ENCODE measurements around the gene AFAP1L1.

AFAP1L1 gene

DNA sequence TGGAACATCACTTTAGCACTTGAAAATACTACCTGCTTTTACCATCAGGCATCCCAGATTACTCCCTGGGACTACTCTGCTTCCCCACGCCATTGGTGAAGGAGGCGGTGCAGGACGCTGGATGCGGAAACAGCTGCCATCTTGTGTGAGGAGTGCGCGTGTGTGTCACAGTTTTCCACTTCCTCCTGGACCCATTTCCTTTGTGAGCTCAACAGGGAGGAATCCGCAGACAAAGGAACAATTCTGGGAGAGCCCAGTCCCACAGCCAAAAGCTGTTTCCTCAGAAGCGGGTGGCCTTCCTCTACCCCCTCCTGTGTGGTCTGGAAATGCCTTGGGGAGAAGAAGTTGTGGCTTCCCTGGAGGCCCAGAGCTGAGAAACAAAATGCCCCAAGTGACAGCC is 16.8 kb downstream of the AFAP1L1 start:
- DNase-seq: no peak

- no peak for DNase-seq
These were observed 17.6 kb downstream of the AFAP1L1 start for GRCh38 chr5:149289301-149289700.

DNA sequence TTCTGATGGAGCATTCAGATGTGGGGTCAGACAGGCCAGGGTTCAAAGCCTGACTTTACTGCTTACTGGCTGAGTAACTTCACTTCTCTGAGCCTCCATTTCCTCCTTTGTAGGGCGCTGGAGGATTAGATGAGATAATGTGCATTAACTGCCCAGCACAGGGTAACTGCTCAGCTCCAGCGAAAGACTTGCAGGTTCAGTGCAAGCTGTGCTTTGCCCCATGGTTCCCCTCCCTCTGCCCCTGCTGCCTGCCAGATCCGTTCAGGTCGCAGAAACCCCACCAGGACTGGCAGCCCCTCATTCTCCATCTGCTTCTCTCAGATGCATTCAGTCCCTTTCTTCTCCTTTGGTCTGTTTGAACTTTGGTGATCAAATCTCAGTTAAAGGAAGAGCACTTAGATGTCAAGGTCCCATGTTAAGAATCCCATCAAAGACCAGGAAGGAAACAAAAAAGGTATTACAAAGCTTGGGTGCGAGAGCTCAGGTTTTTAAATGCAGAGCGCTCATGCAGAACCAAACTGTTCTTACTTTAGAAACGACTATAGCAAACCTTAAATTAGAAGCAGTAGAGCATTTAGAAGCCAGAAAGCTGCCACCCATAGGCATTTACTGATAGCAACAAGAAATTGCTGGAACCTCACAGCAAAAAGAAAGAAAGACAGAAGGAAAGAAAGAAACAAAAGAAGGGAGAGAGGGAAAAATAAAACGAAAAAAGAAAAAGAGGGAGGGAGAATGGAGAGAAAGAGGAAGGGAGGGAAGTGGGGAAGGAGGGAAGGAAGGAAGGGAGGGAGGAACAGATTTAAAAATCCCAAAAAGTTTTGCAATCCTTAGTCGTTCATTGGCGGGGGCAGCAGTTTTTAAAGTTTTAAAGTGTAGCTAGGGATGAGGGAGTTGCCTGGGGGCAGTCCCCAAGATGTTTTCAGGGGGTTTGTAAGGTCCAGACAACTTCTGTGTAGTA is 23.5 kb downstream of the AFAP1L1 start:
- no peak for DNase-seq

GRCh38 chr5:149297340-149298025 is 25.8 kb downstream of the AFAP1L1 start:
- no peak for DNase-seq

GRCh38 chr5:149298163-149298562 is 26.5 kb downstream of the AFAP1L1 start:
- no peak for DNase-seq

DNA sequence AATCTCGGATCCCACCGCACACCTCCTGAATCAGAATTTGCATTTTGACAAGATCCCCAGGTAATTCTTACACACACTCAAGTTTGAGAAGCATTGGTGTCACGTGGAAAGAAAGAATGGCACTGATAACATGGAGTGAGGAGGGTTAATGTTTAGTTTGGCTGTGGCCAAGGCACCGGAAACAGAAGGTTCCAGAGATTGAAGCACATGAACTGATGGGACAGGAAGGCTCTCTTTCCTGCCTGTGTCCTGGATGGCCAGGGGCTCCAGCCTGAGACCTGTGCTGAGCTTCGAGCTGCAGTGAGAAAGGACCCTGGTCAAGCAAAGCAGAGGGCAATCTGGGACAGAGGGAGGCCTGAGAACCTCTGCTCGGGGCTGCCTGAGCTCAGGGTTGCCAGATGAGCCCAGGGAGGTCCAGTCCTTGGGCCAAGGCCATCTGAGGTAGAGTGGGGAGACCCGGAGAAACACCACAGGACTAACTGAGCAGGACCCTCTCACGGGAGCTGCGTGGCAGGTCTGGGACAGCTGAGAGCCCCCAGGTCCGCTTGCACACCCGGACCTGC is 27.3 kb downstream of the AFAP1L1 start:
- no peak for DNase-seq

GRCh38 chr5:149299451-149300054 is 27.9 kb downstream of the AFAP1L1 start:
- no peak for DNase-seq

DNA sequence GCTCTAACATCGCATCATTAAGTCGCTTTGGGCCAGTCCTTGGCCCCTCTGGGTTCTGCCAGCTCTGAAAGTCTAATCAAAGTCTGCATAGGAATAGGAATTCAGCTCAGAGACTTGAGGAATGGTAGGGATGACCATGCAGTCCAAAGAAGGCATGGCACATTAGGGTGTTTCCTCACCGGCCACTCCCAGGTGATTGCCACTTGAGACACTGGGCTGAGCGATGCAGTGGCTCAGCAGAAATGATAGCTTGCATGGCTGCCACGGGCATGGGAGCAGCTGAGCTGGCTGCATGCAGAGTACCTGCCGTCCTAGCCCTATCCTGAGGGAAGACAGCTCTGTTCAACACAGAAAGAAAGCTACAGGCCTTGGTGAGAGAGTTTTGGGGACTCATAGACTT is 28.8 kb downstream of the AFAP1L1 start:
- no peak for DNase-seq

DNA sequence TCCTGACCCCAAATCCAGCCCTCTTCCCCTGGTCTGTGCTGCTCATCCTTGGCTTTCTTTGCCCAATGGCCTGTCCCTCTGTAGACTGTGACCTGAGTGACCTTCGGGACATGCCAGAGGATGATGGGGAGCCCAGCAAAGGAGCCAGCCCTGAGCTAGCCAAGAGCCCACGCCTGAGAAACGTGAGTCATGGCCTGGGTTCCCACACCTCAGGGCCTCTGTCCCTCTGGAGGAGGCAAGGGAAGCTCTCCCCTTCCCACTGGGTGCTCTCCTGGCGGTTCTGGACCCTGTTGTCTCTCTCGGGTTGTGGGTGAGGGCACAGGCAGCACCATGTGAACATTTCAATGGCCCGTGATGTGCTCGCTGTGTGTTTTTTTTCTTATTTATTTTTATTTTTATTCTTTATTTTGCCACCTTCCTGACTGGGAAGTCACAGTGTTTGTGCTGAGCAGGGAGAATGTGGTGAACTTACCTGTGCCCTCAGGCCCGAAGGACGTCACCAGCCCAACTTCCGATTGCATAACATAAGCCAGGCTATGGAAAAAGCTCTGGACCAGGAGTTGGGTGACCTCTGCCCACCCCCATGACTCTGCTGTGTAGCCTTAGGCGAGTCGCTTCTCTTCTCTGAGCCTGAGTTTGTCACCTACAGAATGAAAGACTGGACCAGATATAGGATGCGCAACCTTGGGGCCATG is 29.5 kb downstream of the AFAP1L1 start:
- DNase-seq: no peak

GRCh38 chr5:149301744-149302380 is 30.2 kb downstream of the AFAP1L1 start:
- DNase-seq: no peak

DNA sequence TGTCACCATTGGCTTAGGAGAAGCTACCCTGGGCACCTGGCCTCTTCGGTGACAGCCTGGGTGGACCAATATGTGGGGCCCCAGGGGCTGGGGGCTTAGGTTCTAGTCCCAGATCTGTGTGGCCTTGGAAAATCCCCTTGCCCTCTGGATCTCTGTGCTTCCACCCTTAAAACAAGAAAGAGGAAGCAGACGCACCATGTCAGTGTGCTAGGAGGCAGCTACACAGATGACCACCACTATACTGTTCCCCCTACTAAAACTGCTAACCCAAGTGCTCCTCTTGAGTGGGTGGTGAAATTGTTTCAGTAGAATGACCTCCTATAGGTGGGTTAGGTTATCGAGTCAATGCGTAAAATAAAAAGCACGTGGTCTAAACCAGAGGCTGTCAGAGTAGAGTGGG is 31.0 kb downstream of the AFAP1L1 start:
- no peak for DNase-seq

GRCh38 chr5:149303210-149303609 is 31.6 kb downstream of the AFAP1L1 start:
- no peak for DNase-seq

- no peak for DNase-seq
These were observed 32.8 kb downstream of the AFAP1L1 start for GRCh38 chr5:149304195-149305078.

DNA sequence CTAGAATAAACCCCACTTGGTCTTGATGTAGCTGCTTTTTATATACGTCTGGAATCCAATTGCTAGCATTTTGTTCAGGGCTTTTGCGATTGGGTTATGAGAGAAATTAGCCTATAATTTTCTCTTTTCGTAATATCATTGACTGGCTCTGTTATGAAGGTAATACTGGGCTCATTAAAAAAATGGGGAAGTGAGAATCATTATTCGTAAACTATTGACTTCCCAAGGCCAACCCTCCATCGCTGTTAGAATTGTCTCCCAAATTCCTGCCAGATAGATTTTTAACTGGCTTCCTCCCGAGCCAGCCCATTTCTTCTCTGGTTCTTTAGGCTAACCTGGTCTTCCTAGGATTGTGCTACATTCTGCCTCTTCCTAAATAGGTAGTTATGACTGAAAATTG is 37.7 kb downstream of the AFAP1L1 start:
- no peak for DNase-seq

DNA sequence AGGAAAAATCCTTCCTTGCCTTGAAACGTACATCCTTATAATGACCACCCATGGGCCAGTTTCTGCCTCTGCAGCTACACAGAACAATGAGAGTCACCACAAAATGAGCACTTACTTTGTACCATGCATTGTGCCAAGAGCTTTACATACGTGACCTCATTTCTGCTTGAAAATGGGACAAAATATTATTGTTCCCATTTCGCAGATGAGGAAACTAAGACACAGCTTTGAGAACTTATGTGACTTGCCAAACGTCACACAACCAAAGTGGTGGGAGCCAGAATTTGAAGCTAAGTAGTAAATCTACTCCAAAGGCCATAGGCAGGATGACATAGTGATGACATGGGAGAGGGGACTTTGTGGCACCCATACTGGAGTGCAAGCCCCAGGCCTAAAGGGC is 38.8 kb downstream of the AFAP1L1 start:
- DNase-seq: no peak

- peak; percentile 9 for DNase-seq
These were observed 39.4 kb downstream of the AFAP1L1 start for GRCh38 chr5:149310947-149311658.

- DNase-seq: no peak
These were observed 41.6 kb downstream of the AFAP1L1 start for GRCh38 chr5:149313151-149313841.

GRCh38 chr5:149314571-149315111 is 43.0 kb downstream of the AFAP1L1 start:
- DNase-seq: no peak

DNA sequence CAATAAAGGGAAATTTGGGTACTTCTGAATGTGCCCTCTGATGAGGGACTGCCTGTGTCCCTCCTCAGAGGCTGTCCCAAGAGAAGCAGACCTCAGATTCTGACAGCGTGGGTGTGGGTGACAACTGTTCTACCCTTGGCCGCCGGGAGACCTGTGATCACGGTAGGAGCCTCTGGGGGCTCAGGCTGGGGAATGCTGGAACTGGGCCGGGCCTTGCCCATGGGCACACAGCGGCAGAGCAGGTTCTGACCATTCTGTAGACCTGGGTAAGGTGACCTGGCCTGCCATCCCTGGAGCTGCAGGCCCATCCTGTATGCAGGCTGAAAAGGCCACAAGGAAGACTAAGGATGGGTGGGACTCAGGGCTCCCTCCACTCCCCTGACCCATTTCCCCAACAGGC is 44.1 kb downstream of the AFAP1L1 start:
- DNase-seq: no peak

Measured in NCI-H2029 (cell line).